ENCODE results near the gene RTP3.
"Not testable (repeated sequence)": the region's sequence is repeated elsewhere in the genome, so short reads cannot be mapped to it uniquely, and the experiment has no call there.

The RTP3 gene

GRCh38 chr3:46492890-46493547, 4.8 kb upstream of the RTP3 start:
- no CpG with 5 or more reads among the region's 6 CpGs for WGBS (ENCODE audit: extremely low coverage, insufficient coverage, insufficient read length)
- no peak overlapping the region for H4K12ac ChIP-seq (ENCODE audit: low read depth, low read length)
- no peak overlapping the region for H3K9ac ChIP-seq (ENCODE audit: low read length)
- H2BK12ac ChIP-seq (ENCODE audit: low read length) = no peak overlapping the region
- no peak overlapping the region for H3K23ac ChIP-seq (ENCODE audit: low read length)
- no peak overlapping the region for H2BK5ac ChIP-seq (ENCODE audit: low read depth, low read length, poor library complexity)
- H4K91ac ChIP-seq (ENCODE audit: low read depth, low read length) = no peak overlapping the region
- H3K4me2 ChIP-seq (ENCODE audit: low read length) = no peak overlapping the region
- no peak overlapping the region for H4K8ac ChIP-seq (ENCODE audit: low read depth, low read length)
- no peak overlapping the region for H3K18ac ChIP-seq (ENCODE audit: low read length)
- H3K79me1 ChIP-seq (ENCODE audit: low read length) = peaks cover 6% of the 10 kb centered on the region
- H3K4me1 ChIP-seq (ENCODE audit: control insufficient read depth in 1 of 2, insufficient read depth in 2 of 2, low read length in 2 of 2) = peaks cover 3 to 12% of the 10 kb centered on the region in 2 experiments
- no peak overlapping the region for H3K14ac ChIP-seq (ENCODE audit: low read length)
- H3K79me2 ChIP-seq (ENCODE audit: control insufficient read depth, insufficient read depth, low read length, poor library complexity) = no peaks in the 10 kb centered on the region
- no peak overlapping the region for H3K4me3 ChIP-seq (ENCODE audit: low read depth, low read length)
- H3K9me3 ChIP-seq (ENCODE audit: insufficient read depth, low read depth, low read length) = no peaks in the 10 kb centered on the region
- H3K36me3 ChIP-seq (ENCODE audit: control insufficient read depth in 1 of 2, insufficient read depth in 2 of 2, low read length in 2 of 2) = no peaks in the 10 kb centered on the region
- no peaks in the 10 kb centered on the region for H3K27me3 ChIP-seq (ENCODE audit: insufficient read depth, low read length)
- H2AFZ ChIP-seq (ENCODE audit: insufficient read depth, low read length, poor library complexity) = no peak overlapping the region
- H3K27ac ChIP-seq (ENCODE audit: low read depth, low read length) = no peak overlapping the region
- no peak overlapping the region for H3K4ac ChIP-seq (ENCODE audit: low read depth, low read length)
- DNase-seq = no peak
- H2BK120ac ChIP-seq (ENCODE audit: insufficient read depth, low read length, poor library complexity) = no peak overlapping the region
- no peak overlapping the region for H2AK5ac ChIP-seq (ENCODE audit: low read length)

- H3K79me2 ChIP-seq (ENCODE audit: control insufficient read depth, insufficient read depth, low read length, poor library complexity); H3K27ac ChIP-seq (ENCODE audit: low read depth, low read length); H4K8ac ChIP-seq (ENCODE audit: low read depth, low read length); H3K18ac ChIP-seq (ENCODE audit: low read length); H4K91ac ChIP-seq (ENCODE audit: low read depth, low read length); H3K23ac ChIP-seq (ENCODE audit: low read length); H3K79me1 ChIP-seq (ENCODE audit: low read length); H3K27me3 ChIP-seq (ENCODE audit: insufficient read depth, low read length); H2BK12ac ChIP-seq (ENCODE audit: low read length); H3K4me3 ChIP-seq (ENCODE audit: low read depth, low read length); DNase-seq; H3K14ac ChIP-seq (ENCODE audit: low read length); H3K4me2 ChIP-seq (ENCODE audit: low read length); H2AK5ac ChIP-seq (ENCODE audit: low read length); H3K9ac ChIP-seq (ENCODE audit: low read length); H3K36me3 ChIP-seq (ENCODE audit: control insufficient read depth in 1 of 2, insufficient read depth in 2 of 2, low read length in 2 of 2); H2AFZ ChIP-seq (ENCODE audit: insufficient read depth, low read length, poor library complexity); H4K12ac ChIP-seq (ENCODE audit: low read depth, low read length); H2BK120ac ChIP-seq (ENCODE audit: insufficient read depth, low read length, poor library complexity); H3K9me3 ChIP-seq (ENCODE audit: insufficient read depth, low read depth, low read length); H2BK5ac ChIP-seq (ENCODE audit: low read depth, low read length, poor library complexity); H3K4ac ChIP-seq (ENCODE audit: low read depth, low read length): not testable (repeated sequence)
- WGBS (ENCODE audit: extremely low coverage, insufficient coverage, insufficient read length) = no CpG with 5 or more reads among the region's 33 CpGs
- H3K4me1 ChIP-seq (ENCODE audit: control insufficient read depth in 1 of 2, insufficient read depth in 2 of 2, low read length in 2 of 2) = peaks cover 3 to 13% of the 10 kb centered on the region in 2 experiments
Measured at GRCh38 chr3:46494491-46494890, 3.3 kb upstream of the RTP3 start.

GRCh38 chr3:46495901-46496456, 1.8 kb upstream of the RTP3 start:
- H3K4me2 ChIP-seq (ENCODE audit: low read length) = peak overlapping the region; percentile 4

GRCh38 chr3:46496746-46497555, 825 bp upstream of the RTP3 start:
- Histone ChIP-seq H4K12ac (ENCODE audit: low read depth, low read length) (no peak overlapping the region), H3K36me3 (ENCODE audit: control insufficient read depth in 1 of 2, insufficient read depth in 2 of 2, low read length in 2 of 2) (no peaks in the 10 kb centered on the region), H3K79me1 (ENCODE audit: low read length) (peaks cover 8% of the 10 kb centered on the region), H3K27me3 (ENCODE audit: insufficient read depth, low read length) (no peaks in the 10 kb centered on the region), H2BK5ac (ENCODE audit: low read depth, low read length, poor library complexity) (no peak overlapping the region), H3K18ac (ENCODE audit: low read length) (peak overlapping the region; percentile 4), H3K9ac (ENCODE audit: low read length) (no peak overlapping the region), H2AK5ac (ENCODE audit: low read length) (peak overlapping the region; percentile 31), H3K9me3 (ENCODE audit: insufficient read depth, low read depth, low read length) (no peaks in the 10 kb centered on the region), H2AFZ (ENCODE audit: insufficient read depth, low read length, poor library complexity) (no peak overlapping the region), H3K27ac (ENCODE audit: low read depth, low read length) (peak overlapping the region; percentile 26), H3K4me3 (ENCODE audit: low read depth, low read length) (no peak overlapping the region), H2BK12ac (ENCODE audit: low read length) (no peak overlapping the region), H3K4ac (ENCODE audit: low read depth, low read length) (no peak overlapping the region), H2BK120ac (ENCODE audit: insufficient read depth, low read length, poor library complexity) (no peak overlapping the region), H3K4me2 (ENCODE audit: low read length) (no peak overlapping the region), H3K14ac (ENCODE audit: low read length) (peak overlapping the region; percentile 21), H3K23ac (ENCODE audit: low read length) (no peak overlapping the region), H4K8ac (ENCODE audit: low read depth, low read length) (no peak overlapping the region), H4K91ac (ENCODE audit: low read depth, low read length) (peak overlapping the region; percentile 12), H3K79me2 (ENCODE audit: control insufficient read depth, insufficient read depth, low read length, poor library complexity) (no peaks in the 10 kb centered on the region), H3K4me1 (ENCODE audit: control insufficient read depth in 1 of 2, insufficient read depth in 2 of 2, low read length in 2 of 2) (peaks cover 6 to 13% of the 10 kb centered on the region in 2 experiments)
- WGBS (ENCODE audit: extremely low coverage, insufficient coverage, insufficient read length) = no CpG with 5 or more reads among the region's 9 CpGs
- no peak for DNase-seq

More at GRCh38 chr3:46495901-46496456, 1.8 kb upstream of the RTP3 start:
- Histone ChIP-seq H3K4me3 (ENCODE audit: low read depth, low read length) (no peak overlapping the region), H3K9ac (ENCODE audit: low read length) (no peak overlapping the region), H2BK5ac (ENCODE audit: low read depth, low read length, poor library complexity) (peak overlapping the region; percentile 12), H4K12ac (ENCODE audit: low read depth, low read length) (no peak overlapping the region), H2AK5ac (ENCODE audit: low read length) (no peak overlapping the region), H3K79me1 (ENCODE audit: low read length) (peaks cover 8% of the 10 kb centered on the region), H3K18ac (ENCODE audit: low read length) (no peak overlapping the region), H4K91ac (ENCODE audit: low read depth, low read length) (no peak overlapping the region), H3K36me3 (ENCODE audit: control insufficient read depth in 1 of 2, insufficient read depth in 2 of 2, low read length in 2 of 2) (no peaks in the 10 kb centered on the region), H3K23ac (ENCODE audit: low read length) (no peak overlapping the region), H3K14ac (ENCODE audit: low read length) (no peak overlapping the region), H3K27me3 (ENCODE audit: insufficient read depth, low read length) (no peaks in the 10 kb centered on the region), H2BK12ac (ENCODE audit: low read length) (no peak overlapping the region), H3K9me3 (ENCODE audit: insufficient read depth, low read depth, low read length) (no peaks in the 10 kb centered on the region), H3K79me2 (ENCODE audit: control insufficient read depth, insufficient read depth, low read length, poor library complexity) (no peaks in the 10 kb centered on the region), H3K4ac (ENCODE audit: low read depth, low read length) (no peak overlapping the region), H2BK120ac (ENCODE audit: insufficient read depth, low read length, poor library complexity) (peak overlapping the region; percentile 30), H3K27ac (ENCODE audit: low read depth, low read length) (peak overlapping the region; percentile 57), H2AFZ (ENCODE audit: insufficient read depth, low read length, poor library complexity) (no peak overlapping the region), H4K8ac (ENCODE audit: low read depth, low read length) (no peak overlapping the region), H3K4me1 (ENCODE audit: control insufficient read depth in 1 of 2, insufficient read depth in 2 of 2, low read length in 2 of 2) (peaks cover 6 to 13% of the 10 kb centered on the region in 2 experiments)
- no CpG with 5 or more reads among the region's 5 CpGs for WGBS (ENCODE audit: extremely low coverage, insufficient coverage, insufficient read length)
- peak in 1 of 2 donors; percentile 70 for DNase-seq
